GM10266 (cell line): ENCODE measurements around the gene NEUROD4.
"Not testable (repeated sequence)": the region's sequence is repeated elsewhere in the genome, so short reads cannot be mapped to it uniquely, and the experiment has no call there.

Experiments
- DNase-seq: peaks from one replicate; pipeline ENCODE4 v3.0.0; 2012; ENCODE audit errors: extremely low spot score
- CTCF ChIP-seq: IDR thresholded peaks from 2 replicates; pipeline ENCODE4 v1.5.1; 2012; ENCODE audit warnings: mild to moderate bottlenecking, low read depth; ENCODE audit not compliant: control insufficient read depth, insufficient read depth; ENCODE audit errors: missing control alignments

NEUROD4 gene

GRCh38 chr12:54977857-54978256 is 41.9 kb upstream of the NEUROD4 start:
- no peak for DNase-seq
- TF ChIP-seq CTCF: no peak

GRCh38 chr12:54980341-54980740 is 39.4 kb upstream of the NEUROD4 start:
- no peak for TF ChIP-seq CTCF
- no peak for DNase-seq

- DNase-seq: peak; percentile 29
- no peak for TF ChIP-seq CTCF
These were observed 38.0 kb upstream of the NEUROD4 start for GRCh38 chr12:54981796-54982195.

GRCh38 chr12:54983536-54984101 is 36.2 kb upstream of the NEUROD4 start:
- DNase-seq: no peak
- no peak for TF ChIP-seq CTCF

- peak; percentile 77 for DNase-seq
- TF ChIP-seq CTCF: no peak
These were observed 35.0 kb upstream of the NEUROD4 start, which contains the start of gene TESPA1 for GRCh38 chr12:54984658-54985376. Gene TESPA1, minus strand, starts transcription at chr12:54984762. Its CDS starts 10,200 bp downstream, at chr12:54974562.

- not testable (repeated sequence) for DNase-seq
These were observed 33.0 kb upstream of the NEUROD4 start for GRCh38 chr12:54986773-54987172.

- no peak for TF ChIP-seq CTCF
- no peak for DNase-seq
These were observed 32.1 kb upstream of the NEUROD4 start for GRCh38 chr12:54987611-54988231.
